ENCODE measurements around the gene PRAF2. TPM values are rescaled to one million over a fixed set of nuclear protein-coding genes. Genes with fewer than 3 reads are reported as not detected.

The PRAF2 gene, protein sequence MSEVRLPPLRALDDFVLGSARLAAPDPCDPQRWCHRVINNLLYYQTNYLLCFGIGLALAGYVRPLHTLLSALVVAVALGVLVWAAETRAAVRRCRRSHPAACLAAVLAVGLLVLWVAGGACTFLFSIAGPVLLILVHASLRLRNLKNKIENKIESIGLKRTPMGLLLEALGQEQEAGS
- 10 to 100 TPM; 36.4 to 42.6 TPM for total RNA-seq
- long read RNA-seq, donor 1, transcript PRAF2-202 (3 exons, 1,334 nt): major isoform, 11 of 12 reads
- long read RNA-seq, donor 1, partial matches to known transcripts: 1 of 12 reads
- long read RNA-seq, donor 1, other reads (novel, unspliced or antisense): 0 of 12 reads
- long read RNA-seq, donor 2, transcript PRAF2-202 (3 exons, 1,334 nt): major isoform, 27 of 28 reads
- long read RNA-seq, donor 2, partial matches to known transcripts: 0 of 28 reads
- long read RNA-seq, donor 2, other reads (novel, unspliced or antisense): 0 of 28 reads

DNA sequence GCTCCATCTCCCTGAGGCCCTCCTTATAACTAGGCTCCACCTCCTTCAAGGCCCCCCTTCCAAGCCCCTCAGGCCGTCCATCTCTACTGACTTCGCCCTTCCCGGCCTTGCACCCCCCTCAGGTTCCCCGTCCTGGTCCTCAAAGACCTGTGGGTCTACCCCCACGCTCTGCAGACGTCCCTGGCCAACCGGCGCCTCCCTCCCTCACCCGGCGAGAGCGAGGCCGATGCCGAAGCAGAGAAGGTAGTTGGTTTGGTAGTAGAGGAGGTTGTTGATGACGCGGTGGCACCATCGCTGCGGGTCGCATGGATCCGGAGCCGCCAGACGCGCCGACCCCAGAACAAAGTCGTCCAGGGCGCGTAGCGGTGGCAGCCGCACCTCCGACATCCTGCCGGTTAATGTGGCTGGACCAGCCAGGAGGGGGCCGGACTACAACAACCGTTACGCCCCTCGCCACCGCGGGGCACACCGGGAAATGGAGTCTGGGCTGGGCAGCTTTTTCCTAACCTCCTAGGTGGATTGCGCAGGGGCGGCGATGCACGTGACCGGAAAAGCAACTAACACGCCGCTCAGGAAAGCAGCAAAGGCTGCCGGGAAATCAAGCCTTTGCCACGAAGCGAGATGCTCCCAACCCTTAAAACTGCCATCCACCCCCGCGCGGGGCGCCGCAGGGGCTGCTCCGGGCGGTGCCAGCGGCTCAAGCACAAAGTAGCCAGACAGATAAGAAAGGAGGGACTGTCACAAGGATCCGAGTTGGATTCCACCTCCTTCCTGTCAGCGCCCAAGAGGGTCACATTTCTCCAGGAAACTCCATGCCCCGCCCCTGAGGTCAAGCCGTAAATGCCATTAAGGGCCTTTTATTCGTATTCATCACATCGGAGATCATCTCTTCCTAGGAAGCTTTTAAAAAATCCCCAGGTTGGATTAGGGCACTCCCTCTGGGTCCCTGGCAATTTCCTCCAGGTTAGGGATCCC, at the start of gene PRAF2:
TSS of gene PRAF2 (minus strand) at position 402 of the 975 bp plus-strand sequence. CDS start at position 387, 15 bp downstream.
- DNase-seq (ENCODE audit: low spot score): peak; percentile 97
- intact Hi-C loops (cut with DNase I): no loop called here

DNA sequence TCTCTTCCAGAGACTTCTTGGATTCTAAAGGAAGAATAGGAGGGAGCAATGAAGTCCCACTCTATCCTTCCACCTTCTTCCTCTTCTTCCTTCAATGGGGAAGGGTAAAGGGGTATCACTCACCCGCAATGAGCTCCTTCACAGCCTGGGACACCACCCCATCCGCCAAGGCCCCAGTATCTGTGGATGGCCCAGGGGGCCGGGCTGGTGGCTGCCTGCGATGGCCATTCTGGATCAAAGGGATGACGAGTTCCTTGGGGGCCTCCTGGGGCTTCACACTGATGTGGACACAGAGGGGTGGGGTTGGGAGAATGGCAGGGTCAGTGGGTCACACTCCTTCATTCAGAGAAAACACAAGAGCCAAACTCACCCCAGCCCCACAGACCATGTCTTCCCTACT, 48.7 kb upstream of the PRAF2 start:
- no peak for DNase-seq (ENCODE audit: low spot score)
- intact Hi-C loops (cut with DNase I): no loop called here

DNA sequence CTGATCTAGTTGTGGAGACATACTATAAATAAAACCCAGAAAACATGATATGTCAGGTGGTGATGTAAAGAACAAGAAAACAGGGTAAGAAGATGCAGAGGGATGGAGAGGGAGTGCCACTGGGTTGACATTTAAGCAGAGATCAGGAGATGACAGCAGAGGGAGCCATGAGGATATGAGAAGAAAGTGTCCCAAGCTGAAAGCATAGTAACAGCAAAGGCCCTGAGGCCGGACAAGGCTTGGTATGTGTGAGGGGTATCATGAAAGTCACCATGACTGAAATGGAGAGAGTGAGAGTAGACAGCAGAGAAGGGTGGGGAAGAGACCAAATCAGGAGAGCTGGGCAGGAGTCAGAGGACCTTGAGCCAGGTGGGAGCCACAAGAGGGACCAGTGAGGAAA, 46.3 kb upstream of the PRAF2 start:
- intact Hi-C loops (cut with DNase I): no loop called here

DNA sequence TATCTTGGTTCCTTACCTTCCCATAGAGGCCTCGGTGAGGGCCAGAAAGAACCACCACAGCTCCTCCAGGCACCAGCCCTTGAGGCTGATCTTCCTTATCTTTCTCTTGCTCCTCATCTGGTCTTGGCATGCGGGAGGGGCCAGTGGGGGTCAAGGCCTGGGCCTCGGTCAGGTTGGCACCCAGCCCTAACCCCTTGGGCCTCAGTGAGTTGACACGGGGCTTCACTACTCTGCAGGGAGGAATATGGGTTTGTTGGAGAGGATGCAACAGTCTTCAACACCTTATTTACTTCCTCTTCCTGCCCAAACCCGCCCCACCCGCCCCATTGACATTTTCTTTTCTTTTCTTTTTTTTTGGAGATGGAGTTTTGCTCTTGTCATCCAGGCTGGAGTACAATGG, 43.8 kb upstream of the PRAF2 start:
- intact Hi-C loops (cut with DNase I): no loop called here

More for the DNA sequence above, 46.3 kb upstream of the PRAF2 start:
- DNase-seq (ENCODE audit: low spot score): no peak

DNA sequence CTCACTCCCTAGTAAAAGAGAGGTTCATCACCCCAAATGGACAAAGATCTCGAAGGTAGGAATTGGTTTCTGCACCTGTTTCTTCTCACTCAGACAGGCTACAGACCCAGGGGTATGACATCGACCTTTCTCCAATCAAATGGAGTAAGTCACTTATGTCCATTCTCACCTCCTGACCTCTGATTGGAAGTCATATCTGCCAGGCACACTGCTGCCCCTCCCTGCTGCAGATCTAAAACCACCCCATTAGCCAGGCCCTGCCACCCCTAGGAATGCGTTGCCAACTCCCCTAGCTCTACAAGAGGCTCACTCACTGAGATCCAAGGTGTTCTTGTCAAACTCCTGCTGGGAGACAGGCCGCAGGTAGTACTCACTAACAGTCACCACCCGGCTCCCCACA, 42.9 kb upstream of the PRAF2 start:
- intact Hi-C loops (cut with DNase I): no loop called here
- DNase-seq (ENCODE audit: low spot score): no peak

More for the DNA sequence above, 43.8 kb upstream of the PRAF2 start:
- no peak for DNase-seq (ENCODE audit: low spot score)

DNA sequence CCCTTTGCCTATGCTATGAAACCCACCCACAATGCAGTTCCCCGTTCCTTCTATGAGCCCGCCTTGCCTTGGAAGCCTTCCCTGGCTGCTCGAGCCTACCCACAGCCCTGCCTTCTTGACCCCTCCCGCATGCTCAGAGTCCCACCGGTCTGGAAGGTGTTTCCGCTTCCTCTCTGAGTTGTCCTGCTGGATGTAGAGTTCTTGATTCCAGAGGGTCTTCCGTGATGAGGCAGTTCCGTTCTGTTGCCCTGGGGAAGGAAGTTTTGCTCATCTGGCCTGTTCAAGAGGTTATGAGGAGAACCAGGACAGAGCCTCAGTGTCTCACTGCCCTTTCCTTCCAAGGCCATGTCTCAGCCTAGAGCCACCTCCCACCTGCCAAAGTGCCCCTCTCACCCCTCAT, 42.3 kb upstream of the PRAF2 start:
- DNase-seq (ENCODE audit: low spot score): no peak
- intact Hi-C loops (cut with DNase I): no loop called here

DNA sequence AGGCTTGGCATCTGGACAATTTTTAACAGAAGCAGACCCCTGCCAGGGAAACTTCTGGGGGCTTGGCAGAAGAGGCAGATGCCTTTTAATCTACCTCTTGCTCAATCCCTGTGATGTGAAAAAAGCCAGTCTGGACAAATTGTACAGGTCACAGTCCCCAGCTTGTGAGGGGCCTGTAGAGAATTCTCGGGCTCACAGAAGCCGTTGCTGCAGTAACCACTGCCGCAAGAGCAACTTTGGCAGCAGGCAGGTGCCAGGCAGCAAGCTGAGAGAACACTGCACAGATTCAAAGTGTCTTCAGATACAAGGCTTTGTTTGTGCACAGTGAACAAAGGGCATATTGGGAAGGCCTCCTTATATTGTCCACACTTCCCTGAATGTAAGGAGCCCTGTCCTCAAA, 38.0 kb upstream of the PRAF2 start:
- DNase-seq (ENCODE audit: low spot score): no peak
- intact Hi-C loops (cut with DNase I): no loop called here

DNA sequence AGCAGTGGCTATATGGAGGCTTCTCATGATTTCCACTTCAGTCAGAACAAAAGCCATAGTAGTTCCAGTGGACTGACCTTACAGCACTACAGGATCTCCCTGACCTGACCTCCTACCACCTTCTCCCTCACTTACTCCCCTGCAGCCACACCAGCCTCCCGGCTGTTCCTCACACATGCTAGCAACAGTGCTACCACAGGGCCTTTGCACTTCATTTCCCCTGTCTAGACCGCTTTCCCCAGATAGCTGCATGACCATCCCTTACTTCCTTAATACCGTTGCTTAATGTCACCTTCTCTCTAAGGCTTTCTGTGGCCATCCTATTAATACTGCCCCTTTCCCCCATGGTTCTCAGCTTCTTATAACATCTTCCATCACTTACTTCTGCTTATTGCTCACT, 36.6 kb upstream of the PRAF2 start:
- intact Hi-C loops (cut with DNase I): no loop called here
- no peak for DNase-seq (ENCODE audit: low spot score)

DNA sequence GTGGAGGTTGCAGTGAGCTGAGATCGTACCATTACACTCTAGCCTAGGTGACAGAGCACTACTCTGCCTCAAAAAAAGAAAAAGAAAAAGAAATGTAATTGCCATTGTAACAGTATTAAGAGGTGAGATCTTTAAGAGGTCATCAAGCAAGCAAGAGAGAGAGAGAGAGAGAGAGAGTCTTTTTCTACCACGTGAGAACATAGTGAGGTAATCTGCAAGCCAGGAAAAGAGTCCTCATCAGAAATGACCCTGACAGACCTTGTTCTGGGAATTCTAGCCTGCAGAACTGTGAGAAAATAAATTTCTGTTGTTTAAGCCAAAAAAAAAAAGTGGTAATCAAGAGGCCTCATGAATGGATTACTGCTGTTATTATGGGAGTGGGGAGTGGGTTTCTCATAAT, 34.8 kb upstream of the PRAF2 start:
- no peak for DNase-seq (ENCODE audit: low spot score)
- intact Hi-C loops (cut with DNase I): no loop called here

DNA sequence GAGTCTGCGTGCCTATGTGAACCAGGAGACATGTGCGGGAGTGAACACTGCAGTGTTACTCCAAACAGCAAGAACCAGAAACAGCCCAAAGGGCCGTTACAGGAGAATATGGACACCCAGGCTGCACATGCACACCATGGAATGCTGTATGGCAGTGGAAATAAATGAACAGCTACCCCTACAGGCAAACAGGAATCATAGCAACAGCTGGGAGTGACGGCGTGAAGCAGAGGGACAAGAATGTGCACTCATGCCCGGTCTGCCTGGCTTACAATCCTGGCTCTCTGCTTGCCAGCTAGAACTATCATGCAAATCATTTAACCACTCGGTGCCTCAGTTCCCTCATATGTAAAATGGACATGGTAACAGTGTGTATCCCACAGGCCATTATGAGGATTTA, 33.1 kb upstream of the PRAF2 start:
- no peak for DNase-seq (ENCODE audit: low spot score)
- intact Hi-C loops (cut with DNase I): no loop called here

DNA sequence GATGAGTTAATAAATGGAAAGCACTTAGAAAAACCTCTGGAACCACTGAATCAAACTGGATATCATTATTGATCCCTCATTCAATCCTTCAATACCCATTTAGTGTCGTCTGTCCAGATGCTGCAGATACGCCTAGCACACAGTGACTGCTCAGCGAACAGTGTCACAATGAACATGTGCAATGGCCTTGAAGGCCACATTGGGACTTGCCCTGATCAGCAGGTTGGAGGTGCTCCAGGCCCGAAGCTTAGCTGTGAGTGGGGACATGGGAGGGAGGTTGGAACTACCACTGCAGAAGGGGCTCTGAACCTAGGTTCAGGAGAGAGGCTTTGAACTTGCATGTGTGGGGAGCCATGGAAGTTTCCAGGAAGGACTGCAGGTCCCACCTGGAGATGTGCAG, 32.5 kb upstream of the PRAF2 start:
- DNase-seq (ENCODE audit: low spot score): no peak
- intact Hi-C loops (cut with DNase I): no loop called here

DNA sequence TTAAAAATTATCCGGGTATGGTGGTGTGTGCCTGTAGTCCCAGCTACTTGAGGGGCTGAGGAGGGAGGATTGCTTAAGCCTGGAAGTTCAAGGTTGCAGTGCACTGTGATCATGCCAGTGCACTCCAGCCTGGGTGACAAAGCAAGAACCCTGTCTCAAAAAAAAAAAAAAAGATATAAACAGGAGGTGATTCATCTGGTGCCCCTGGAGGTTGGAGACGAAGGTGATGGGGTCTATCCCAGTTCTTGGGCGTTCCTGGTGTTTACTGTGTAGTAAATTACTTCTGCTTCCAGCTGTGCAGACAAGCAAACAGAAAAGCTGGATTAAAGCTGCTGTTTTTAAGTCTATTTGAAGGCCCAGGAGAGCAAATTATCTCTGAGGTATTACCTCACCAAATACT, 29.8 kb upstream of the PRAF2 start:
- intact Hi-C loops (cut with DNase I): no loop called here
- DNase-seq (ENCODE audit: low spot score): no peak

DNA sequence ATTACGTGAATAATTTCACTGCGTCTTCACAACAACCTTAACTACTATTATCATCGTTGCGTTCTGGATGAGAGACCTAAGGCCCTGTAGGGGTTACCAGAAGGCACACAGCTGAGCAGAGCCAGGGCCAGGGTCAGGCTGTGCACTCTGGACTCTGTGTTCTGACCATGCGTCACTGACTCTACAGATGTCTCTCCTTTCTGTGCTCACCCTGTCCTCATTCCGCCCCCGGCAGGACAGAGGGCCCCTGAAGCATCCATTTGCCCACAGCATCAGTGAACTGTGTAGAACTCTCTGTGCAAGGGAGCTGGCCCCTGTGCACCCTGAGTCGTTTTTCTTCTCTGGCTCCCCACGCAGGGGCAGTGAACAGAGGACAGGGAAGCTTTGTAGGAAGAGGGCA, 28.4 kb upstream of the PRAF2 start:
- intact Hi-C loops (cut with DNase I): no loop called here
- no peak for DNase-seq (ENCODE audit: low spot score)

DNA sequence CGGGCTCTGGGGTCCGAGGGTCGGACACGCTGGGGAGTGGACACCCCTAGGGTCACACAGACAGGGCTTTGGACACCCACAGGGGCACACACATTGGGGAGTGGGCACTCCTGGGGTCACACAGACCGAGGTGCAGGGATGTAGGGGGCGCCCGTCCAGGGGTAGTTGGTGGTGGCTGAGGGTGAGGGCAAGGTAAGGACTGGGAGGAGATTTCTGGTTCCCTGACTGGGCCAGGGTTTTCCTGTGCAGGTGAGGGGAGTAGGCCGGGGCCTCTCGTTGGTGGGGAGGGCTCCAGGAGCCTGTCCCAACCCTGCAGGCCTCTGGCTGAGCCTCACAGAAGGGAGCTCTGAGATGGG, 27.8 kb upstream of the PRAF2 start:
- intact Hi-C loops (cut with DNase I): no loop called here
- no peak for DNase-seq (ENCODE audit: low spot score)

DNA sequence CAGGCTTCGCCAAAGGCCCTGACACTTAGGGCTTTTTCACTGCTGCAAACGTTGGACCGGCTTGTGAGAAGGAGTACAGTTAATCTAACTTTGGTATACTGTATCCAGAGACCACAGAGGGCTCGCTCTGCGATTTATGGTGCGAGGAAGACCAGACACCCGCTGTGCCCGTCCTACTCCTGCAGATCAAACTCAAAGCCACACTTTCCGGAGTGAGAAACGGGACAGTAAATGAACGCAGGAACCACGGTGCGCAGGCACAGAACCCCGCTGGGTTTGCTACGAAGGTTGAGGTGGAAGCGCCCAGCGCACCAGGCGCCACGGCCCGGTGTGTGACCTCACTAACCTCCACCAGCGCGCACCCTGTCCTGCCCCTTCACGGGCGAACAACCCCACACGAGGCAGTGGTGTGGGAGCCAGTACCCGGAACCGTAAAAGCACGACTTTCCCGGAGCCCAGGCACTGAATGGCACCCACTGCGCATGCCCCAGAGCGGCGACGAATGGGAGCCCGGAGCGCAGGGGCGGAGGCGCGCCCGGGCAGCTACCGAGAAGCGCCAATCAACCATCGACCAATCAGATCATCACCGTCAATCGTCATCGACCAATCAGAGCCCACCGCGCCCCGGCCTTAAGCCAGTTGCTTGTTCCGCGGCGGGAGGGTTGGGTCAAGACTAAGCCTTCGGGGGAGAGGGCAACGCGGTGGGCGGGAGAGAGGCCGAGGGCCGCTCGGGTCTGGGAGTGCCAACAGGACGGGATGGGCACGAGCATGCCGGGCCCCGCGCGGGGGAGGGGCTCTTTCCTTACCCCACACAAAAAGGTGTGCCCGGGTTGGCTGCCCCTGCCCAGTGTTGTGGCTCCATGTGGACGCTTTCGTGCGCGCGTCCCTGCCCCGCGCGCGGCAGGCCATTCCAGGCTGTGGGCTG, 27.2 kb upstream of the PRAF2 start:
- intact Hi-C loops (cut with DNase I): no loop called here
- DNase-seq (ENCODE audit: low spot score): peak; percentile 96

DNA sequence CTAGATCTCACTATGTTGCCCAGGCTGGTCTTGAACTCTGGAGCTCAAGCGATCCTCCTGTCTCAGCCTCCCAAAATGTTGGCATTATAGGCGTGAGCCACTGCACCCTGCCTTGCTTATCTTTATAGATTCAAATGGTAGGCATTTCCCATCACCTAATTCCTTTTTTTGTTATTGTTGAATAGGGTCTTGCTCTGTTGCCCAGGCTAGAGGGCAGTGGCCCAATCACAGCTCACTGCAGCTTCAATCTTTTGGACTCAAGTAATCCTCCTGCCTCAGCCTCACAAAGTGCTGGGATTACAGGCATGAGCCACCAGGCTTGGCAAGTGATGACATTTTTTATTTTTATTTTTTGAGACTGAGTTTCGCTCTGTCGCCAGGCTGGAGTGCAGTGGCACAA, 22.6 kb upstream of the PRAF2 start:
- intact Hi-C loops (cut with DNase I): no loop called here
- no peak for DNase-seq (ENCODE audit: low spot score)

DNA sequence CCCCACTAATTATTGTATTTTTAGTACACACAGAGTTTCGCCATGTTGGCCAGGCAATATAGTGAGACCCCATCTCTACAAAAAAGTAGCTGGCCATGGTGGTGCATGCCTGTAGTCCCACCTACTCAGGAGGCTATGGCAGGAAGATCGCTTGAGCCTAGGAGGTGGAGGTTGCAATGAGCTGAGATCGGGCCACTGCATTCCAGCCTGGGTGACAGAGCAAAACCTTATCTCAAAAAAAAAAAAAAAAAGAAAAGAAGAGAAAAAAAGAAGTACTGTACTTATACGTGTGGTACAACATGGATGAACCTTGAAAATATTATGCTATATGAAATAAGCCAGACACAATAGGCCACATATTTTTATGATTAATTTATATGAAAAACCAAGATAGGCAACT, 15.8 kb upstream of the PRAF2 start:
- intact Hi-C loops (cut with DNase I): no loop called here
- DNase-seq (ENCODE audit: low spot score): no peak

DNA sequence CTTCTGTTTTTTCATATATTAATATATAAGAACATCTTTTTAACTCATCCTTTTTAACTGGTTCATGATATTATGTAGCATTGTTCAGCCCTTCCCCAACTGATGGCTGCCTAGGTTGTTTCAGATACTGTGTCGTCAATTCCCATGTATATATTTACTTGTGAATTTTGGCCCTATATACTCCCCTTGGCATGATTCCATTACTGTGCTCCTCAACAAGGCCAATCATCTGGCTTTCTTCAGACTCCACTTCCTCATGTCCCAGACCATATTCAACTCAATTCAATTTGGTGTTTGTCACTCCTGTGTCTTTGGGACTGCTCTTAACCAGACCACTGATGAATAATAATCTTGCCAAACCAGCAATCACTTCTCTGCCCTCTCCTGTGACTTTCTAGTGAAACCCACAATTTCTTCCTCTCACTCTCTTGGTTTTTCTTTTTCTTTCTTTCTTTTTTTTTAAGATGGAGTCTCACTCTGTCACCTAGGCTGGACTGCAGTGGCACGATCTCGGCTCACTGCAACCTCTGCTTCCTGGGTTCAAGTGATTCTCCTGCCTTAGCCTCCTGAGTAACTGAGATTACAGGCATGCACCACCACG, 8.6 kb upstream of the PRAF2 start:
- DNase-seq (ENCODE audit: low spot score): no peak
- intact Hi-C loops (cut with DNase I): no loop called here

All from posterior vena cava (tissue), 2 donors.